ENCODE data around the gene INTS13. TPM values are rescaled to one million over a fixed set of nuclear protein-coding genes. Genes with fewer than 3 reads are reported as not detected.

Gene INTS13
- total RNA-seq: 34.9 and 46.5 TPM in 2 replicates

GRCh38 chr12:26937863-26938700 lies at the start of gene INTS13, which contains the start of gene FGFR1OP2:
Gene INTS13, minus strand, starts transcription at chr12:26937981. Its CDS starts 1,178 bp downstream, at chr12:26936803.
Gene FGFR1OP2, plus strand, starts transcription at chr12:26938470. Its CDS starts 15,689 bp downstream, at chr12:26954159.

Other genes starting within 250 kb of the INTS13 start
- 54.7 and 88.2 TPM in 2 replicates for gene ITPR2, start 104.8 kb downstream of the INTS13 start, total RNA-seq
- 57.5 and 68.0 TPM in 2 replicates for gene FGFR1OP2, start 489 bp upstream of the INTS13 start, total RNA-seq
- gene TM7SF3, start 76.4 kb upstream of the INTS13 start, total RNA-seq: 79.4 and 91.0 TPM in 2 replicates
- 44.4 and 49.2 TPM in 2 replicates for gene MED21, start 84.6 kb upstream of the INTS13 start, total RNA-seq
- not detected in 2 replicates for gene C12orf71, start 144.6 kb upstream of the INTS13 start, total RNA-seq